ENCODE measurements around the gene CACFD1.

CACFD1 gene

GRCh38 chr9:133518706-133519449, 59.1 kb downstream of the CACFD1 start:
- DNase-seq (ENCODE audit: low read depth), result no peak

DNA sequence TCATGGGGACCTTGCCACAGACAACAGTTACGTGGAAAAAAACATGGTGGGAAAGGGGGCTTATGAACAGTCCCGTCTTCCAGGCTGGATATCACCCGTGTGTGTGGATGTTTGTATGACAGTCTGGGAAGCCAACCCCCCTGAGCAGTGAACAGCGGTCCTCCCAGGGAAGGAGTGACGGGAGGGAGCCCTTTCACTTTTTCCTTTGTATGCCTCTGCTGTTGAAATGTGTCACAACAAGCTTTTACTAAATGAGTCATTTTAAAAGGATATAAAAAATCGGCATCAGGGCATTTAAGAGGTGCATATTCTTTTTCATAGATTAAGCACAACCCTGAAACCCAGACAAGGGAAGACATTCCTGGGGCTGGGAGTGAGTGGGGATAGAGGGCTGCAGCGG, 59.9 kb downstream of the CACFD1 start:
- no peak for DNase-seq (ENCODE audit: low read depth)

DNA sequence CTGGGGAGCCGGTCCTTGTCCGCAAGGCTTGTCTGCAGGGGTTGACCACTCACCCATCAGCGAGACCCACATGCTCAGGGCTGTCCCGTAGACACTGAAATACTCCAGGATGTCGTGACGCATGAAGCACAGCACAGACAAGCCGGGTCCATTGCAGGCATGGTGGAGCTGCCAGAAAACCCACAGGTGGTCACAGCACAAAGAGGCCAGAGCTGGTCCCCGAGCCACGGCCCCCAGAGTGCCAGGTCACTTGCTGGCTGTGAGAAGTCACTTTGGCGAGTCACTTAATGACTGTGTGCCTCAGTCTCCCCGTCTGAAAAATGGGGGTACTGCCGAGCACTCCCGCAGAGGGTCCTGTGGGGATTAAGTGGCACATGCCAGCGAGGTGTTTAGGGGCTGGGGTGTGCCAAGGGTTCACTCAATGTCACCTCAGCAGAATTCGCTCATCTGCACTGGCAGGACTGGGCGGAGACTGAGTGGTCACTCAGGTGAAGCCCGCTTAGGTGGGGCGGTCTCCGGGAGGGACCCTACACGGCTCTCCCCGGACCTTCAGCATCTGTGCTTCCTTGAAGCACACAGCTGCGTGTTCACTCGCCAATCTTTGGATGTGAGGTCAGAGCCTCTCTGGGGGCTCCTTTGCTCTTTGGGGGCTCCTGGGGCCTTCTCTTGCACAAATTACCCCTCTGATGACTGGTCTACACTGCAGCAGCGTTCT, 60.5 kb downstream of the CACFD1 start:
- no peak for DNase-seq (ENCODE audit: low read depth)

All from stimulated activated CD8-positive, alpha-beta memory T cell treated with anti-CD3 and anti-CD28 coated beads, Interleukin-12 subunit alpha, Interleukin-12 subunit beta, amount 100 ng/mL, for 4 hours (primary cell).